IMR-90 (cell line): ENCODE data around the gene FAM219A. TPM values are rescaled to one million over a fixed set of nuclear protein-coding genes. Genes with fewer than 3 reads are reported as not detected.
"Not testable (repeated sequence)": the region's sequence is repeated elsewhere in the genome, so short reads cannot be mapped to it uniquely, and the experiment has no call there.

ENCODE experiments used
- ATAC-seq: fragments of 200-7000 bp; cut with Tn5 transposase; 2 replicates; pipeline ENCODE4 v1.9.1; 2020; ENCODE audit warnings: low read depth, mild to moderate bottlenecking, moderate library complexity
- BruUV-seq: library from RNA; stranded (reverse); fragments of 400-500 nt; replicated peaks from 2 replicates; lab custom pipeline; 2021; lab: Mats Ljungman, UMichigan
- CTCF ChIA-PET: fragments of 300-600 bp; formaldehyde crosslinking; extraction: SDS; loops from one replicate; lab custom pipeline; 2021; ENCODE audit warnings: antibody characterized with exemption; lab: Yijun Ruan, JAX
- POLR2A ChIA-PET: fragments of 300-600 bp; sonication (Branson Sonifier 250); formaldehyde crosslinking; loops from one replicate; lab custom pipeline; 2022; ENCODE audit warnings: antibody characterized with exemption; ENCODE audit not compliant: unreplicated experiment; lab: Charles Lee
- DNase-seq: peaks from one replicate; pipeline ENCODE4 v3.0.0; 2013
- H2AFZ ChIP-seq: replicated peaks from 2 replicates; pipeline ENCODE3; 2013; ENCODE audit warnings: low read length, mild to moderate bottlenecking; ENCODE audit not compliant: poor library complexity
- H2AK5ac ChIP-seq: 2 replicates; pipeline ENCODE4 v1.6.1; 2013; ENCODE audit warnings: low read depth, low read length, inconsistent platforms
- H2AK9ac ChIP-seq: replicated peaks from 2 replicates; pipeline ENCODE3; 2013; ENCODE audit warnings: mild to moderate bottlenecking, low read depth, low read length, moderate library complexity; ENCODE audit not compliant: poor library complexity
- H2BK120ac ChIP-seq: 2 replicates; pipeline ENCODE4 v1.6.1; 2013; ENCODE audit warnings: low read depth, low read length, inconsistent platforms
- H2BK15ac ChIP-seq: 3 replicates; pipeline ENCODE4 v1.6.1; 2013; ENCODE audit warnings: low read depth, low read length, inconsistent platforms
- H2BK20ac ChIP-seq: 2 replicates; pipeline ENCODE4 v1.6.1; 2013; ENCODE audit warnings: low read depth, mild to moderate bottlenecking, inconsistent platforms, low read length, moderate library complexity
- H2BK5ac ChIP-seq: 2 replicates; pipeline ENCODE4 v1.6.1; 2013; ENCODE audit warnings: mild to moderate bottlenecking, low read depth, low read length, inconsistent platforms; ENCODE audit not compliant: poor library complexity, severe bottlenecking
- H3K14ac ChIP-seq: replicated peaks from 2 replicates; pipeline ENCODE4 v1.6.1; 2013; ENCODE audit warnings: low read depth, low read length, inconsistent platforms
- H3K18ac ChIP-seq: 2 replicates; pipeline ENCODE4 v1.6.1; 2013; ENCODE audit warnings: low read depth, low read length, control low read depth
- H3K23ac ChIP-seq: 2 replicates; pipeline ENCODE4 v1.6.1; 2013; ENCODE audit warnings: low read depth, low read length, inconsistent platforms
- H3K27ac ChIP-seq: 2 replicates; pipeline ENCODE4 v1.5.1; 2013; ENCODE audit warnings: mild to moderate bottlenecking, control low read depth, low read length; ENCODE audit not compliant: insufficient read depth
- H3K27me3 ChIP-seq: 2 replicates; pipeline ENCODE4 v1.6.1; 2013; ENCODE audit warnings: low read length; ENCODE audit not compliant: control insufficient read depth, insufficient read depth
- H3K36me3 ChIP-seq: 2 replicates; pipeline ENCODE4 v1.6.1; 2013; ENCODE audit warnings: low read length, mixed read lengths; ENCODE audit not compliant: control insufficient read depth, insufficient read depth
- H3K4ac ChIP-seq: 2 replicates; pipeline ENCODE4 v1.6.1; 2013; ENCODE audit warnings: low read depth, low read length, inconsistent platforms
- H3K4me1 ChIP-seq: 2 replicates; pipeline ENCODE4 v1.6.1; 2013; ENCODE audit warnings: low read length, mixed read lengths; ENCODE audit not compliant: control insufficient read depth, insufficient read depth
- H3K4me2 ChIP-seq: 2 replicates; pipeline ENCODE4 v1.6.1; 2013; ENCODE audit warnings: low read depth, mild to moderate bottlenecking, control low read depth, low read length, moderate library complexity
- H3K4me3 ChIP-seq: 2 replicates; pipeline ENCODE4 v1.5.1; 2013; ENCODE audit warnings: low read depth, mild to moderate bottlenecking, control low read depth, low read length, moderate library complexity; ENCODE audit not compliant: insufficient read depth
- H3K56ac ChIP-seq: 2 replicates; pipeline ENCODE4 v1.6.1; 2013; ENCODE audit warnings: low read length, inconsistent platforms; ENCODE audit not compliant: insufficient read depth; ENCODE audit errors: extremely low read depth
- H3K79me1 ChIP-seq, 2 experiments: 2 replicates each; pipeline ENCODE4 v1.6.1; 2013; ENCODE audit warnings: low read length in 2 of 2, inconsistent platforms in 1 of 2, low read depth in 1 of 2
- H3K9ac ChIP-seq: 2 replicates; pipeline ENCODE4 v1.6.1; 2013; ENCODE audit warnings: low read depth, low read length, control low read depth
- H3K9me1 ChIP-seq: 2 replicates; pipeline ENCODE4 v1.6.1; 2013; ENCODE audit warnings: low read length, inconsistent platforms; ENCODE audit not compliant: insufficient read depth
- H3K9me3 ChIP-seq: 2 replicates; pipeline ENCODE4 v1.6.1; 2013; ENCODE audit warnings: low read length; ENCODE audit not compliant: control insufficient read depth, insufficient read depth
- H4K20me1 ChIP-seq: 2 replicates; pipeline ENCODE4 v1.6.1; 2013; ENCODE audit warnings: low read length, inconsistent platforms; ENCODE audit not compliant: insufficient read depth
- H4K5ac ChIP-seq: 2 replicates; pipeline ENCODE4 v1.6.1; 2013; ENCODE audit warnings: mild to moderate bottlenecking, low read depth, low read length, control low read depth
- H4K8ac ChIP-seq, 2 experiments: 2 replicates each; pipeline ENCODE4 v1.6.1; 2013; ENCODE audit warnings: low read depth in 2 of 2, low read length in 2 of 2, control low read depth in 1 of 2, inconsistent platforms in 1 of 2
- H4K91ac ChIP-seq: 2 replicates; pipeline ENCODE4 v1.6.1; 2013; ENCODE audit warnings: low read depth, low read length, inconsistent platforms; ENCODE audit not compliant: insufficient read depth
- WGBS, 2 experiments: methylation state at CpG; one replicate each; pipeline versions ENCODE4 v1.1.5 to v1.1.7; 2013; ENCODE audit warnings: missing lambda C conversion rate in 2 of 2; ENCODE audit not compliant: insufficient read length in 1 of 2; ENCODE audit errors: extremely low coverage in 2 of 2; 5-methylcytosine and 5-hydroxymethylcytosine counted together
- dilution Hi-C: fragments of 300-500 bp; cut with HindIII; formaldehyde crosslinking; loops from one replicate; pipeline ENCODE4 v1.14.3; 2018; ENCODE audit warnings: low sequenced_read_pairs; ENCODE audit not compliant: unreplicated experiment
- in situ Hi-C: fragments of 300-500 bp; cut with MboI; formaldehyde crosslinking; loops from 3 replicates; pipeline ENCODE4 v1.14.3; 2019; ENCODE audit warnings: low sequenced_read_pairs, inconsistent platforms, mixed read lengths
- intact Hi-C: fragments of 100-400 bp; cut with micrococcal nuclease; formaldehyde crosslinking; loops from 2 replicates; pipeline ENCODE4 v1.10.0; 2022
- polyA plus RNA-seq, 3 experiments: library from polyadenylated mRNA; depleted of rRNA; stranded (reverse); fragments of >200 nt; gene quantifications; 2 replicates each; pipeline ENCODE4 v1.2.3, GENCODE V29; 2012; ENCODE audit warnings: low replicate concordance in 1 of 3
- total RNA-seq: library from RNA; depleted of rRNA; stranded (reverse); fragments of >200 nt; gene quantifications from 2 replicates; pipeline ENCODE4 v1.2.3, GENCODE V29; 2012

FAM219A gene
- total and polyA plus RNA-seq, 2 of the 4 experiments (the other 2 are of a cell fraction): 4.8 to 20.8 TPM

DNA sequence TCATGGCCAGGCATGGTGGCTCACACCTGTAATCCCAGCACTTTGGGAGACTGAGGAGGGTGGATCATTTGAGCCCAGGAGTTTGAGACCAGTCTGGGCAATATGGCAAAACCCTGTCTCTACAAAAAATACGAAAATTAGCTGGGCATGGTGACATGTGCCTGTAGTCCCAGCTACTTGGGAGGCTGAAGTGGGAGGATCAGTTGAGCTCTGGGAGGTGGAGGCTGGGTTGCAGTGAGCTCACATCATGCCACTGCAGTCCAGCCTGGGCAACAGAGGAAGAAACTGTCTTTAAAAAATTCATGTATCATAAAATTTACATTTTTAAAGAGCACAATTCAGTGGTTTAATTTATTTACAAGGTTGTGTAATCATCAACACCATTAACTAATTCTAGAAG, 105.4 kb downstream of the FAM219A start:
- H2BK20ac ChIP-seq, H4K8ac ChIP-seq, H3K4ac ChIP-seq, H2BK120ac ChIP-seq, H2AFZ ChIP-seq, H4K91ac ChIP-seq, H3K14ac ChIP-seq, H3K9me3 ChIP-seq, H3K27ac ChIP-seq, in situ Hi-C loops, H3K18ac ChIP-seq, H3K4me2 ChIP-seq, DNase-seq, POLR2A ChIA-PET, CTCF ChIA-PET, H3K56ac ChIP-seq, ATAC-seq, BruUV-seq, H3K4me3 ChIP-seq, H3K79me1 ChIP-seq, H4K20me1 ChIP-seq, H4K5ac ChIP-seq, H3K4me1 ChIP-seq, H2BK5ac ChIP-seq, H2BK15ac ChIP-seq, H3K9ac ChIP-seq, H3K36me3 ChIP-seq, dilution Hi-C loops, intact Hi-C loops, H3K27me3 ChIP-seq, H3K9me1 ChIP-seq, H3K23ac ChIP-seq, H2AK9ac ChIP-seq, H2AK5ac ChIP-seq: not testable (repeated sequence)
- WGBS, 2 experiments: 100% methylated on average over 1 of the region's 1 CpG; no CpG with 5 or more reads in 1 of the 2 experiments

DNA sequence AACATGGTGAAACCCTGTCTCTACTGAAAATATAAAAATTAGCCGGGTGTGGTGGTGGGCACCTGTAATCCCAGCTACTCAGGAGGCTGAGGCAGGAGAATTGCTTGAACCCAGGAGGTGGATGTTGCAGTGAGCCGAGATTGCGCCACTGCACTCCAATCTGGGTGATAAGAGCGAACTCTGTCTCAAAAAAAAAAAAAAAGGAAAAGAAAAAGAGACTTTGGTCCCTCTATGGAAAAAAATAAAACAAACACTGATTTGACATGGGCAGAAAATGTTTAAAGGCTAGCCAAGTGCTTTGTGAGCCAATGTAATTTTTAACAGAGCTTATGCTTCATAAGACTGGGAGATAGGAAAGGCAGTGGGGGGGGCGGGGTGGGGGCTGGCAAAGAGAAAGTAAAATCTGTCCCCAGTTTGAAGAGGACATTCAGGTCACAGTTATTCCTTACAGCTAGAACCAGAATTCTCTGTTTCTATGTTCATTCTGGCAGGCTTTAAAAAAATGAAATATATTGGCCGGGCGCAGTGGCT, 106.2 kb downstream of the FAM219A start:
- H3K23ac ChIP-seq, H3K14ac ChIP-seq, intact Hi-C loops, ATAC-seq, H2AFZ ChIP-seq, dilution Hi-C loops, H3K27me3 ChIP-seq, H3K9ac ChIP-seq, H2BK5ac ChIP-seq, POLR2A ChIA-PET, BruUV-seq, H4K91ac ChIP-seq, H2BK120ac ChIP-seq, in situ Hi-C loops, H4K8ac ChIP-seq, H3K36me3 ChIP-seq, DNase-seq, H3K4ac ChIP-seq, H2BK15ac ChIP-seq, H2BK20ac ChIP-seq, H3K4me3 ChIP-seq, H4K5ac ChIP-seq, H3K4me1 ChIP-seq, H3K9me1 ChIP-seq, H3K18ac ChIP-seq, H3K56ac ChIP-seq, H2AK9ac ChIP-seq, H3K9me3 ChIP-seq, H3K79me1 ChIP-seq, H3K4me2 ChIP-seq, H3K27ac ChIP-seq, H4K20me1 ChIP-seq, H2AK5ac ChIP-seq: not testable (repeated sequence)
- CTCF ChIA-PET: interaction anchor here (0.7 kb wide), 1 partner anchor 265 kb away, joined by 6 read pairs; no protein-coding TSS in a partner anchor
- WGBS, 2 experiments: no CpG with 5 or more reads among the region's 7 CpGs
